IPS-18a (cell line): ENCODE results near the gene TSPAN1.
A peak's percentile ranks its signal among the peaks of the same experiment; 100 is the strongest.

Experiments
- H3K27ac ChIP-seq: one replicate; pipeline ENCODE4 v1.5.1; 2013; ENCODE audit warnings: low read length
- H3K27me3 ChIP-seq: one replicate; pipeline ENCODE4 v1.6.1; 2013; ENCODE audit warnings: mild to moderate bottlenecking, low read length; ENCODE audit not compliant: control insufficient read depth, insufficient read depth
- H3K36me3 ChIP-seq: one replicate; pipeline ENCODE4 v1.6.1; 2013; ENCODE audit warnings: low read depth, low read length; ENCODE audit not compliant: control insufficient read depth
- H3K4me1 ChIP-seq: one replicate; pipeline ENCODE4 v1.6.1; 2013; ENCODE audit warnings: low read depth, low read length; ENCODE audit not compliant: control insufficient read depth
- H3K4me3 ChIP-seq: one replicate; pipeline ENCODE4 v1.5.1; 2013; ENCODE audit warnings: low read length
- H3K9ac ChIP-seq: one replicate; pipeline ENCODE4 v1.6.1; 2013; ENCODE audit warnings: mild to moderate bottlenecking, low read length, moderate library complexity
- H3K9me3 ChIP-seq: one replicate; pipeline ENCODE4 v1.6.1; 2013; ENCODE audit warnings: low read depth, low read length; ENCODE audit not compliant: control insufficient read depth

TSPAN1 gene

DNA sequence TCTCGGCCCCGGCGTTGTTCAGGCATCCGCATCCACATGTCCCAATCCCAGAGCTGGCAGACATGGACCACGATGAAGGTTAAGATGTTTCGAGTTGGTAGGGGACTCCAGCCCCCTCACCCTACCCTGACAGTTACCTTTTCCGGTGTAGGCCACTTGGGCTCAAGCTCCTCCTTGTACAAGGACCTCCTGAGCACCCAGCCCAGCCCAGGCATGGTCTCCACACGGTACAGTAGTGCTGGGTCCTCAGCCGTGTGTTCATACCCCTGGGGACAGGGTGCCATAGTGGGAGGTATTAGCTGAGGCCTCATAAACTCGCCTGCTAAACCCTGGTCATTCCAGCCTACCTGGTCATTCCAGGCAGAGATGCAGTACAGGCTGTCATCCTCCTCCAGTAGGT lies 17.3 kb downstream of the TSPAN1 start:
- Histone ChIP-seq H3K9me3 (no peaks in the 10 kb centered on the region), H3K4me1 (no peaks in the 10 kb centered on the region), H3K9ac (no peak overlapping the region), H3K27ac (no peak overlapping the region), H3K36me3 (peaks cover 15% of the 10 kb centered on the region), H3K27me3 (no peaks in the 10 kb centered on the region), H3K4me3 (no peak overlapping the region)

GRCh38 chr1:46193285-46193684 lies 18.4 kb downstream of the TSPAN1 start:
- no peak overlapping the region for H3K27ac ChIP-seq
- H3K4me3 ChIP-seq, result no peak overlapping the region
- H3K27me3 ChIP-seq, result no peaks in the 10 kb centered on the region
- H3K9me3 ChIP-seq, result no peaks in the 10 kb centered on the region
- H3K4me1 ChIP-seq, result no peaks in the 10 kb centered on the region
- H3K36me3 ChIP-seq, result peaks cover 15% of the 10 kb centered on the region
- H3K9ac ChIP-seq, result no peak overlapping the region

DNA sequence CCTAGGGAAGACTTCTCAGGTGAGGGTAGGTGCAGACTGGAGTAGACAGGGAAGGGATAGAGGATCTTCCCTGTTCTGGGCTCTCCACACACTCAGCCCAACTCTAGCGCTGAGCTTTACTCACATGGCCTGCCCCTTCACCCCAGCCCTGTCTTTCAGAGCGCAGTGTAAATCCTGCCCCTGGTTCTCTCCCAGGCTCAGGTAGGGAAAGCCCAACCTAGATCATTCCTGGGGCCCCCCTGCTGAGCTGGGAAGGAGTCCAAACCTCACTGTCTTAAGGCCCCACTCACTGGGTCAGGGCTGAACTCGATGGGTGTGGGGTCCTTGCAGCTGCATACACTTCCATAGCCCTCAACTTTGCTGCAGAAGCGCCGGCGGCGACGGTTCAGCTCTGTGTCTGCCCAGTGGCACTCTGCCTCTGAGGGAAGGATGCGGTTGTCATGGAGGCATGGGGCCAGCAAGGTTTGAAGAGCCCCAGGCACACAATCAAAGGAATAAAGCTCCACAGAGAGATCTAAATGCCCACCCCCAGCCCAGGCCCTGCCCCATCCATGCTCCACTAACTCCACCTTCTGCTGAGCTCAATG lies 19.2 kb downstream of the TSPAN1 start:
- Histone ChIP-seq H3K27ac (no peak overlapping the region), H3K9me3 (no peaks in the 10 kb centered on the region), H3K27me3 (no peaks in the 10 kb centered on the region), H3K4me1 (no peaks in the 10 kb centered on the region), H3K9ac (no peak overlapping the region), H3K4me3 (no peak overlapping the region), H3K36me3 (peaks cover 15% of the 10 kb centered on the region)

GRCh38 chr1:46194641-46195193 lies 19.8 kb downstream of the TSPAN1 start:
- Histone ChIP-seq H3K27ac (no peak overlapping the region), H3K36me3 (peaks cover 15% of the 10 kb centered on the region), H3K9ac (no peak overlapping the region), H3K9me3 (no peaks in the 10 kb centered on the region), H3K4me3 (no peak overlapping the region), H3K4me1 (no peaks in the 10 kb centered on the region), H3K27me3 (no peaks in the 10 kb centered on the region)

DNA sequence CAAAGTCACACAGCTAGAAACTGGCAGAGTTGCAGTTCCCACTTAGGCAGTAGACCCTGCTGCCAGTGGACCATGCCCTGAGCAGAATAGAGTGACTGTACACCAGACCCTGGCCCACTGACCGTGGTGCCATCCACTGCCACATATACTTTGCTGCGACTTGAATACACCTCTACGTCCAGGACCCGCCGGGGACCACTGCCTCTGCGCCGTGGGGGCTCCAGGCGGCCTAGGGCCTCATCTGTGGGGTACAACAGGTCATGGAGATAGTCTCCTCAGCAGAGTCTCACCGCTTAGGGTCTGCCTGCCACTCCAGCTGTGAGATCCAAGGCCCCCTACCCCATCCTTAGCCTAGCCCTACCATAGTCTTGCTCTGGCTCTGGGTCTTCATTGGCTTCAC lies 21.7 kb downstream of the TSPAN1 start:
- H3K4me1 ChIP-seq, result no peaks in the 10 kb centered on the region
- no peaks in the 10 kb centered on the region for H3K9me3 ChIP-seq
- no peaks in the 10 kb centered on the region for H3K27me3 ChIP-seq
- H3K36me3 ChIP-seq, result peaks cover 15% of the 10 kb centered on the region
- no peak overlapping the region for H3K27ac ChIP-seq
- H3K9ac ChIP-seq, result no peak overlapping the region
- H3K4me3 ChIP-seq, result no peak overlapping the region

GRCh38 chr1:46197560-46197963 lies 22.7 kb downstream of the TSPAN1 start:
- H3K4me3 ChIP-seq, result peak overlapping the region; percentile 89
- H3K9ac ChIP-seq, result peak overlapping the region; percentile 66
- no peaks in the 10 kb centered on the region for H3K9me3 ChIP-seq
- no peaks in the 10 kb centered on the region for H3K4me1 ChIP-seq
- no peak overlapping the region for H3K27ac ChIP-seq
- H3K27me3 ChIP-seq, result no peaks in the 10 kb centered on the region
- peaks cover 9% of the 10 kb centered on the region for H3K36me3 ChIP-seq

DNA sequence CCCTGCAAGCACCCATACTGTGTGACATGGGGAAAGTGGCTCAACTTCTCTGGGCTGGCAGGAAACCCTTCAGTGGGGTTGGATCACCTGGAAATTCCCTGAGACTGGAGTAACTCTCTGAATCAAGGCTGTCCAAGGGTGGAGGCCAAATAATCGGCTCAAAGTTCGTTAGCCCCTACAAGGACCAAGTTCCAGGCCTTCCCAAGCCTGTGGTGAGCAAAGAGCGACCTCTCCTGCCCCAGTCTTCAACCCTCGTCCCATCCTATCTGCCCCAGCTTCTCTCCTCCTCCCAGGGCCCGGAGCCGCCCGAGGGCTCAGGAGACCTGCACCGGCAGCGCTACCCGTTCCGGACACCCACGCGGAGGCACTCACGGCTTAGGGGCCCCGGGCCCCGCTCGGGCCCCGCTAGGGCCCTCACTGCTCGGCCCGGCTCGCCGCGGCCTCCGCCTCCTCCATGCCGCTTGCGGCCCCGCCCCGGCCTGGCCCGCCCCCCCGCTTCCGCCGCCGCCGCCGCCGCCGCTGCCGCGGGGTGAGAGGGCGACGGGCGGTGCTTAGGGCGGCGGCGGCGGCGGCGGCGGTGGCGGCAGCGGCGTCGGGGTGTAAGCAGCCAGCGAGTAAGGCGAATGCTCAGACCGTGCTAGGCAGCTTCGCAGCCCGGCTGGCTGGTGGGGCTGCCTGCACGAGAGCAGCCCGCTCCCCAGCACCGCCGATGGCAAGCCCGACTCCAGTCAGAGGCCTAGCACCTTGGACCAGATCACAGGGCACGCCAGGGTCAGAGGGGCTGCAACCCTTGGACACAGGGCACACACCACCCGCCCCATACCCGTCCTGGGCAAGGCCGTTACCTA lies 23.3 kb downstream of the TSPAN1 start, which contains the start of gene POMGNT1:
Gene POMGNT1 (minus strand): TSS at position 471 of the 848 bp plus-strand sequence. CDS start 613 bp downstream, outside the sequence.
- Histone ChIP-seq H3K9me3 (no peaks in the 10 kb centered on the region), H3K9ac (peak within 1 kb of the TSS; percentile 66), H3K36me3 (peaks cover 3% of the 10 kb centered on the region), H3K4me1 (no peaks in the 10 kb centered on the region), H3K27ac (no peak within 1 kb of the TSS), H3K4me3 (peak within 1 kb of the TSS; percentile 89), H3K27me3 (no peaks in the 10 kb centered on the region)

DNA sequence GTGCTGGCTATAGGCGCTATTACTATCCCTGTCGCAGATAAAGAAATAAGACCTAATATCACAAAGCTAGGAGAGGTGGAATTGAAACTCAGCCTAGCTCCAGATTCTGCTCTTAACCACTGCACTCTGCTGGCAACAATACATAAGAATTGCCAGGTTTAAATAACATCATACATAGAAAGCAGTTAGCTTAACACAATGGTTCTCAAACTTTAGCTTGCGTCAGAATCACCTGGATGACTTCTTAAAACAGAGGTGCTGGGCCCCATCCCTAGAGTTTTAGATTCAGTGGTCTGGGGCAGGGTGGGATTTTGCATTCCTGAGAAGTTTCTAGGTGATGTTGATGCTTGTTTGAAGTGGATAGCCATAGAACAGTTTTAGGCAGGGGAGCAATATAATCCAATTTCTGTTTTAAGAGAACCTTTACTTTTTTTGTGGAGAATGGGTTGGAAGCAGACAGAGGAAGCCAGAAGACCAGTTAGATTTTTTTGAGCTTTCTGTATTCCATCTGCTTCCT lies 24.4 kb downstream of the TSPAN1 start:
- Histone ChIP-seq H3K9ac (no peak overlapping the region), H3K9me3 (no peaks in the 10 kb centered on the region), H3K36me3 (no peaks in the 10 kb centered on the region), H3K4me3 (no peak overlapping the region), H3K27ac (no peak overlapping the region), H3K27me3 (no peaks in the 10 kb centered on the region), H3K4me1 (peaks cover 2% of the 10 kb centered on the region)

- peaks cover 3% of the 10 kb centered on the region for H3K4me1 ChIP-seq
- peak overlapping the region; percentile 84 for H3K4me3 ChIP-seq
- peak overlapping the region; percentile 58 for H3K9ac ChIP-seq
- no peaks in the 10 kb centered on the region for H3K36me3 ChIP-seq
- no peak overlapping the region for H3K27ac ChIP-seq
- H3K27me3 ChIP-seq, result no peaks in the 10 kb centered on the region
- no peaks in the 10 kb centered on the region for H3K9me3 ChIP-seq
These were observed 29.0 kb downstream of the TSPAN1 start for GRCh38 chr1:46203738-46204405.

GRCh38 chr1:46204406-46204742 lies 29.5 kb downstream of the TSPAN1 start:
- Histone ChIP-seq H3K4me3 (peak overlapping the region; percentile 84), H3K9me3 (no peaks in the 10 kb centered on the region), H3K9ac (no peak overlapping the region), H3K27me3 (no peaks in the 10 kb centered on the region), H3K27ac (no peak overlapping the region), H3K36me3 (no peaks in the 10 kb centered on the region), H3K4me1 (peaks cover 3% of the 10 kb centered on the region)

GRCh38 chr1:46205141-46205540 lies 30.3 kb downstream of the TSPAN1 start:
- Histone ChIP-seq H3K4me3 (no peak overlapping the region), H3K27me3 (no peaks in the 10 kb centered on the region), H3K4me1 (peaks cover 3% of the 10 kb centered on the region), H3K9ac (no peak overlapping the region), H3K36me3 (no peaks in the 10 kb centered on the region), H3K9me3 (no peaks in the 10 kb centered on the region), H3K27ac (no peak overlapping the region)
